LHCN-M2 (cell line): ENCODE measurements around the gene NFE2L2. TPM values are rescaled to one million over a fixed set of nuclear protein-coding genes. Genes with fewer than 3 reads are reported as not detected.
"Not testable (repeated sequence)": the region's sequence is repeated elsewhere in the genome, so short reads cannot be mapped to it uniquely, and the experiment has no call there.

Experiments used
- DNase-seq: peaks from one replicate; pipeline ENCODE4 v3.0.0-alpha.2; 2012; ENCODE audit warnings: low read depth
- polyA plus RNA-seq: library from polyadenylated mRNA; unstranded; fragments of >200 nt; gene quantifications from one replicate; pipeline ENCODE4 v1.2.1, GENCODE V29; 2012; ENCODE audit warnings: missing spikeins
- total RNA-seq: library from RNA; depleted of rRNA; stranded (reverse); fragments of >200 nt; gene quantifications from 2 replicates; pipeline ENCODE4 v1.2.3, GENCODE V29; 2014; rRNA removed

The NFE2L2 gene
- total RNA-seq = 59.3 and 74.6 TPM in 2 replicates
- polyA plus RNA-seq = 28.6 TPM

DNA sequence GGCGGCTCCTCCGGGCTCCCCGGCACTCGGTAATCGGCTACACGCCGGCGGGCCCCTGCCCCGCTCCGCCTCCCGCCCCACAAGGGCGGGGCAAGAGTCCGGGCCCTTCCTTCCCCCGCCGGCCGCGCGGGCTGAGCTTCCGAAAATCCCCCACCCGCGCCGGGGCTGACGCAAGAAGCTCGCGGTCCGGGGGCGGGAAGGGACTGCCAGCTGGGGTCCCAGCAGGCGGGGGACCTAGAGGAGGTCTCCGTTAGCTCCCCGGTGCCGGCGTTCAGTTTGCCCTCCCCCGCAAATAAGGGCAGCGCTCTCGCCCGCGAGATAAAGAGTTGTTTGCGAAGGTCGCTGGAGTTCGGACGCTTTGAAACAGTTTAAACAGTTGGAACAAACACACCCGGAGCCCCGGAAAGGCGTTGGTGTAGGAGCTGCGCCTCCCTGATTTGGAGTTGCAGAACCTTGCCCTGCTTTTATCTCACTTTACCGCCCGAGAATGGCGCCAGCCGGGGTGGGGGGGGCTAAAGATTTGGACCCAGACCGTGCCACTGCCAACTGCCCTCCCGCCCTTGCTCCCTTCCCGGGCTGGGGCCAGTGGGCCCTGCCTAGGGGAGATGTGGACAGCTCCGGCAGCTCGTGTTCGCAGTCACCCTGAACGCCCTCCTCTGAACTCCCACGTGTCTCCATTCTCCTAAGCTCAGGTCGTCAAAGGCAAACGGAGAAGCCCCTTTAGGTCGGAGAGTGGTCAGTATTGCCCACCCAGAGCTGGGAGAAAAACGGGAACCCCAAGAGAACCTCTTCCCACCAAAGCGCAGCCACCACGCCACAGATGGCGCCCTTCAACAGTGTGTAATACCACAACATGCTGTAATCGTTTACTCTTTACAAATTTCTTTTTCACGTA lies at the start of gene NFE2L2:
NFE2L2 (minus strand) TSS at position 35 of the 895 bp plus-strand sequence. CDS start 151 bp downstream, outside the sequence.
- DNase-seq = peak; percentile 84

DNA sequence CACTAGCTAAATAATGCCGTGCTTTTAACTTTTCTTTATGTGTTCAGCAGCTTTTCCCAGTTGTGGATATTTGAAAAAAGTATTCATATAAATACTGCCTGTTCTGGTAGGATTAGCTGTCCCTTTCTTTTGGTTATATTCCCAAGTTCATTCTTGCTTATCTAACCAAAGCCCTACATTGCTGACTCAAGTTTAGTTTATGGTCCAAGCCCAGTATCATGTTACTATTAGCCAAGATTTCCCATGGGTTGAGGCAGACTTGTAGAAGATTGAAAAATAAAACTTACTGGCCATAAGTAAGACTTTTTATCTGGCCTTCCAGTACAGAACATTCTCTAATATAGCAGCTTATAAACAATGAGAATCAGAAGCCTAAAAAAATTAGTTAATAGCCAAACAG lies 49.7 kb upstream of the NFE2L2 start:
- peak; percentile 87 for DNase-seq

DNA sequence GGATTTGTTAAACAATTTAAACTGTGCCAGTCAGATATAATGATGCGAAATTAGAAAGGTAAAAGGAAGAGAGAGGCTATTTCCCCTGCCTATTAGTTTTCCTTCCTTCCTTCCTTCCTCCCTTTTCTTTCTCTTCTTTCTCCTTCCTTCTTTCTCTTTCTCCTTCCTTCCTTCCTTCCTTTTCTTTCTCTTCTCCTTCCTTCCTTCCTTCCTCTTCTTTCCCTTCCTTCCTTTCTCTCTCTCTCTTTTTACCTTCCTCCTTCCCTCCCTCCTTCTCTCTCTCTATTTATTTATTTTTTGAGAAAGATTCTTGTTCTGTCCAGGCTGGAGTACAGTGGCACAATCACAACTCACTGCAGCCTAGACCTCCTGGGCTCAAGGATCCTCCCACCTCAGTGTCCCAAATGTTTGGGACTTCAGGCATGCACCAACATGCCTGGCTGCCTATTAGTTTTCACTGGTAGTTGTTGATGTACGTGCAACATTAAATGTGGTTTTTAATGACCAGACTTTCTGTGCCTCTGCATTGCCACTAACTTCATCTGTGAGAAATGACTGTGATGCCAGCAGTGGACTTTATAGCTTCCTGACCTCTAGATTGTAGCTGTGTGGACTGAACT lies 48.7 kb upstream of the NFE2L2 start:
- no peak for DNase-seq

GRCh38 chr2:177312562-177312961 lies 48.0 kb upstream of the NFE2L2 start:
- no peak for DNase-seq

DNA sequence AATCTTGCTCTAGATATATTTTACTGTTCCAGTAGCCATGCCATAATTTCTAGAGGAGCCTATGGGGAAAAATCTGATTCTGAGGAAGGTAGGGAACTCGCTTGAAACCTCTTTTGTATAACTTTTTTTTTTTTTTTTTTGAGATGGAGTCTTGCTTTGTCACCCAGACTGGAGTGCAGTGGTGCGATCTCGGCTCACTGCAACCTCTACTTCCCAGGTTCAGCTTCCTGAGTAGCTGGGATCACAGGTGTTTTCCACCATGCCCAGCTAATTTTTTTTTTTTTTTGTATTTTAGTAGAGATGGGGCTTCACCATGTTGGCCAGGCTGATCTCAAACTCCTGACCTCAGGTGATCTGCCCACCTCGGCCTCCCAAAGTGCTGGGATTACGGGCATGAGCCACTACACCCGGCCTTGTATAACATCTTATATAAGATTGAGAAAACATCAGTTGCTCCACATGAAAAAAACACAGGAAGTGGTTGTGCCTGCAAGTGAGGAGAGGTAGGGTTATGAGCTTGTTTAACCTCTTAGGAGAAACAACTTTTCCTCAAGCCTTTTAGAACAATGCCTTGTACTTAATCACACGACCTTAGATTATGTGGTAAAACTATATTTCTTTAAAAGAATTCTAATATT lies 45.3 kb upstream of the NFE2L2 start:
- not testable (repeated sequence) for DNase-seq

GRCh38 chr2:177306550-177306949 lies 42.0 kb upstream of the NFE2L2 start:
- no peak for DNase-seq

DNA sequence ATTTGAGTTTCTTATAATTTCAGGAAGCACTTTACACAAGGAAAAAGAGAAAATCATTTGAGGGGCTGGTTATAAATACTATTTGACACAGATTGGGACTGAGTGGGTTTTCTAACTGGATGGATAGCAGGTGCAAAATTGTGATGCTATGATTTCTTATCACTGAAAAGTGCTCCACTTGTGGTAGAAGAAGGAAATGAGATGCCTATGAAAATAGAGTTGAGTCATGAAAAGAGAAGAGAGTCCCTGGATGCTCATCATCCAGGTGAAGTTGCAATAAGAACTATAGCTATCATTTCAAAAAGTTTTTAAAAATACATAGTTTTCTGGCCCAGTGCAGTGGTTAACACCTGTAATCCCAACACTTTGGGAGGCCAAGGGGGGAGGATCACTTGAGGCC lies 39.4 kb upstream of the NFE2L2 start:
- no peak for DNase-seq

- DNase-seq = no peak
These were observed 38.0 kb upstream of the NFE2L2 start for GRCh38 chr2:177302552-177302951.

DNA sequence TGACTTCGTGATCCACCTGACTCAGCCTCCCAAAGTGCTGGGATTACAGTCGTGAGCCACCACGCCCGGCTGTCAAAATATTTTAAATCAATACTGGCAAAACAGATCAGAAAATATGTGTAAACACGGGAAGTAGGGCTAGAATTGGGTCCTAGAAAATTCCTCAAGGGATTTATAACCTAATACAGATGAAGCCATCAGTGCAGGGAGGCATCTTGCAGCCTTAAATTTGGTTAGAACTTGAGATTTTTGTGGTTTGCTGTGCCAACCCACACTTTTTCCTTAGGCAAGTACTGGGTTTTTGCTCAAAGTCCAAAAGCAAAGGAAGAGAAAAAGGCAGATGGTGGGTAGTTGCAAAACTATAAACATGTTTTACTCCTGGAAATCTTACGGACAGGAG lies 33.7 kb upstream of the NFE2L2 start:
- DNase-seq = peak; percentile 23

GRCh38 chr2:177296040-177296439 lies 31.5 kb upstream of the NFE2L2 start:
- peak; percentile 34 for DNase-seq

DNA sequence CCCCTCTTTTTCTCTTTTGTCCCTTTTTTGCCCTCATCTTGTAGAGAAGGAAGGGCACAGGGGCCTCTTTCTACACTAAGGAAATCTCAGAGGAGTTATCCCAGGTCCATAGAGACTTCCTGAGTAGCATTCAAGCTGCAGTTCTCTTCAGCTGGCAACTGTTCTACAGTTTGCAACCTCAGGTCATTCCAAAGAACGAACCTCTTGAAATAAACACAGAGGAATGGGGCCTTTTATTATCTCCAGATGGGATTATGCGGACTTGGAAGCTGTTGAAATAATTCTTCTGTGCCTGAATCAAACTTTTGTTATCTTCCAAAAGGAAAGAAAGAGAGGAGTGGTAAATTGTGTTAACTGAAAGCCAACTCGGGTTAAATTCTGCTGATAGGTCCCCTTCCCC lies 31.0 kb upstream of the NFE2L2 start:
- DNase-seq = no peak

- DNase-seq = no peak
These were observed 27.2 kb upstream of the NFE2L2 start for GRCh38 chr2:177291701-177292100.

DNA sequence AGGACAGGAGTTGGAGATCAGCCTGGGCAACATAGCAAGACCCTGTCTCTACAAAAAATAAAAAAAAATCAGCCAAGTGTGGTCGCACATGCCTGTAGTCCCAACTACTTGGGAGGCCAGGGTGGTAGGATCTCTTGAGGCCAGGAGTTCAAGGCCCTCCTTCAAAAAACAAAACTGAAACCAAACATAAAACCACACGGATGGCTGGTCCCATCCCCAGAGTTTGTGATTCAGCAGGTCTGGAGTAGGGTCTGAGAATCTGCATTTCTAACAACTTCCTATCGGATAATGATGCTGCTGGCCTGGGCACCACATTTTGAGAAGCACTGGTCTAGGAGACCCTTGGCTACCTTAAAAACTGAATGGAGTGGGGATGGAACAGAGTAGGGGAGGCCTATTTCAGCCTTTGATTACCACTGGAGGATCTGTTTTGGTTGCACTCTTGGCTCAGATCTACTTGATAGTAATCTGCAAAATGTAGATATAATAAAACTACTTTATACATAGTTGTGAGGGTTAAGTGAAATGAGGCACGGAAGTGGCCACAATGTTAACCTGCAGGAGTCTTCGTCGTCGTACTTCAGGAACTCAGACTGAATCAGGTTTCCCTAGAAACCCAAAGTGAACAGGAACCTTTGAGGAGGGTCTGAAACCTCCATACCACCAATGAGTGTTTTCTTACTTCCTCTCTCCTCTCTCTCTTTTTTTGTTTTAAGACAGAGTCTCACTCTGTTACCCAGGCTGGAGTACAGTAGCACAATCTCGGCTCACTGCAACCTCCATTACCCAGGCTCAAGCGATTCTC lies 25.5 kb upstream of the NFE2L2 start:
- DNase-seq = no peak

DNA sequence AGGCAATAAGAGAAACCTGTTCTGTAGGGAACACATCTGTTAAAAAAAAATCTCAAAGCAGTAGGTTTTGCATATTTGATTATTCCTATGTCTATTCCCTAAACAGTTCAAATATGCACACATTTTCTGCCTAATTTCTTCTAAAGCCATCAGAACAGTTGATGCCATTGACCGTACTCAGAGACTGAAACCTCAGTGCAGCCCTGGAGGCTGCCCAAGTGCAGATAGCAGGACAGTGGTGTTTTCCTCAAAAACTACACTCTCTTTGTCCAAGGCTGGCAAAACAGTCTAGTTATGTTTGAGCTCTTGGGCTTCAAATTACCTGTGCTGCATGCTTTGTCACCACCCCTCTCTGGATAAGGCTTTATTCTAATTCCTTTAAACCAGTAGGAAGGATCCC lies 23.3 kb upstream of the NFE2L2 start:
- DNase-seq = no peak

DNA sequence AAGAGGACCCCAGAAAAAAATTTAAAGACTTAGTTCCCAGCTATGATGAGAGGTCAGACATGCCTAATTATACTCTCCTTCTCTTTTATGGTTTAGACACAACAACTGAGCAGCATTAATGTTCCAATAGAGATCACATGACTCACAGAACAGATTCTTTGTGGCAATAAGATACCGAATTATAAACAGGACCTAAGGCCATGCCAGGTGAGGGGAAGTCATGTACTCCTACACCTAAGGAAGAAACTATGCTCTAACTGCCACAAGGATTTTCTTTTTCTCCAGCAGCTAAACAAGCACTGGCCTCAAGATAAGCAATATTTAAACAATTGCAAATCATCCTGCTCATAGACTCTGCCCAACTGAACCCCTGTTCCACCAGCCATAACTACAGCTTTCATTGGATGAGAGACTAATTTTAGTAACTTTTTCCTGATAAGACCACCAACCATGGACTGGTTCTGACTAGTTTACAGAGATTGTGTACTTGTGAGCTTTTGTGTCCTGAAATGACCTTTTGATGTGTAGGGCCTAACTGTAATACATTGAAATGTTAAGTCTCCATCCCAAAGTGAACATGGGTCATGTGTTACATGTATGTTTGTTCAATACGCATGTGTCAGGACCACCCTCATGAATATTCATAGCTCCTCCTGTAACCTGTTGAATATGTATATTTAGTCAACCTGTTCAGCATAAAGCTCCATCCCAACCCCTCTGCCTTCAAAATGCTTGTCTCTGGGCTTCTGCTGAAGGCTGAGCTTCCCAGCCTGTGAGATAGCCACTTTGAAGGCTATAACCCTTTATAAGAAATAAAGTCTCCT lies 21.6 kb upstream of the NFE2L2 start:
- DNase-seq = no peak

GRCh38 chr2:177284531-177284930 lies 20.0 kb upstream of the NFE2L2 start:
- no peak for DNase-seq

GRCh38 chr2:177283906-177284305 lies 19.4 kb upstream of the NFE2L2 start:
- DNase-seq = no peak

- no peak for DNase-seq
These were observed 18.5 kb upstream of the NFE2L2 start for GRCh38 chr2:177282787-177283572.

- peak; percentile 65 for DNase-seq
These were observed 17.7 kb upstream of the NFE2L2 start for GRCh38 chr2:177282181-177282641.
